PC-3 (cell line): Measurements from ENCODE around the gene EMP2. TPM values are rescaled to one million over a fixed set of nuclear protein-coding genes. Genes with fewer than 3 reads are reported as not detected.

Experiments used
- ATAC-seq: fragments of 200-7000 bp; cut with Tn5 transposase; 2 replicates; pipeline ENCODE4 v1.9.1; 2020; ENCODE audit warnings: mild to moderate bottlenecking, moderate library complexity
- BruUV-seq: library from RNA; stranded (reverse); fragments of 400-500 nt; replicated peaks from 2 replicates; lab custom pipeline; 2021; lab: Mats Ljungman, UMichigan
- CTCF ChIA-PET: fragments of 300-600 bp; sonication (Branson Sonifier 250); formaldehyde crosslinking; loops from one replicate; lab custom pipeline; 2022; ENCODE audit warnings: antibody characterized with exemption; lab: Charles Lee
- POLR2A ChIA-PET: fragments of 300-600 bp; sonication (Branson Sonifier 250); formaldehyde crosslinking; loops from one replicate; lab custom pipeline; 2022; ENCODE audit warnings: antibody characterized with exemption; ENCODE audit not compliant: unreplicated experiment; lab: Charles Lee
- DNase-seq: peaks from one replicate; pipeline ENCODE4 v3.0.0-alpha.2; 2015
- H2AFZ ChIP-seq: fragments of 300-600 bp; sonication (generic); 2 replicates; pipeline ENCODE4 v1.6.0; 2016; ENCODE audit warnings: antibody characterized with exemption, low read length
- H3F3A ChIP-seq: fragments of 300-600 bp; sonication (generic); one replicate; pipeline ENCODE4 v1.6.0; 2017; ENCODE audit warnings: antibody characterized with exemption, low read length, control low read depth, mild to moderate bottlenecking; ENCODE audit not compliant: unreplicated experiment
- H3K27ac ChIP-seq: fragments of 300-600 bp; sonication (generic); 2 replicates; pipeline ENCODE4 v1.5.1; 2016; ENCODE audit warnings: mild to moderate bottlenecking, low read length
- H3K27me3 ChIP-seq: fragments of 300-600 bp; sonication (generic); 2 replicates; pipeline ENCODE4 v1.6.1; 2016; ENCODE audit warnings: low read length, mixed read lengths
- H3K36me3 ChIP-seq: fragments of 300-600 bp; sonication (generic); 2 replicates; pipeline ENCODE4 v1.6.1; 2016; ENCODE audit warnings: low read depth, mixed run types, low read length, mixed read lengths
- H3K4me1 ChIP-seq: fragments of 300-600 bp; sonication (generic); 2 replicates; pipeline ENCODE4 v1.5.1; 2016; ENCODE audit warnings: low read length; ENCODE audit not compliant: insufficient read depth
- H3K4me2 ChIP-seq: fragments of 300-600 bp; sonication (generic); 2 replicates; pipeline ENCODE4 v1.6.0; 2016; ENCODE audit warnings: low read length
- H3K4me3 ChIP-seq: fragments of 300-600 bp; sonication (generic); 2 replicates; pipeline ENCODE4 v1.5.1; 2016; ENCODE audit warnings: mild to moderate bottlenecking, low read length, mixed read lengths
- H3K79me2 ChIP-seq: fragments of 300-600 bp; sonication (generic); 2 replicates; pipeline ENCODE4 v1.6.1; 2017; ENCODE audit warnings: low read length, mixed read lengths
- H3K9ac ChIP-seq: fragments of 300-600 bp; sonication (generic); 2 replicates; pipeline ENCODE4 v1.6.0; 2016; ENCODE audit warnings: mild to moderate bottlenecking, low read length
- H3K9me2 ChIP-seq: fragments of 300-600 bp; sonication (generic); replicated peaks from 2 replicates; pipeline ENCODE4 v1.6.1; 2016; ENCODE audit warnings: mixed run types, low read length, mixed read lengths
- H3K9me3 ChIP-seq: fragments of 300-600 bp; sonication (generic); 2 replicates; pipeline ENCODE4 v1.6.1; 2016; ENCODE audit warnings: low read length, mixed read lengths
- H4K20me1 ChIP-seq: fragments of 300-600 bp; sonication (generic); 2 replicates; pipeline ENCODE4 v1.6.1; 2016; ENCODE audit warnings: low read length, mixed read lengths
- CTCF ChIP-seq: fragments of 300-600 bp; sonication (generic); conservative IDR thresholded peaks from 2 replicates; pipeline ENCODE4 v1.5.1; 2017; ENCODE audit warnings: antibody characterized with exemption, low read depth, mild to moderate bottlenecking, low read length
- EZH2 ChIP-seq: fragments of 300-600 bp; sonication (generic); IDR thresholded peaks from one replicate; pipeline ENCODE4 v1.6.1; 2017; ENCODE audit warnings: antibody characterized with exemption, mild to moderate bottlenecking, low read length; ENCODE audit not compliant: unreplicated experiment
- EZH2phosphoT487 ChIP-seq: fragments of 300-600 bp; sonication (generic); IDR thresholded peaks from 2 replicates; pipeline ENCODE4 v1.6.1; 2018; ENCODE audit warnings: mild to moderate bottlenecking, antibody characterized with exemption, low read length, borderline replicate concordance
- intact Hi-C: fragments of 100-400 bp; cut with micrococcal nuclease; formaldehyde crosslinking; loops from 2 replicates; pipeline ENCODE4 v1.9.0; 2023
- total RNA-seq: library from RNA; depleted of rRNA; stranded (reverse); fragments of >200 nt; gene quantifications from 2 replicates; pipeline ENCODE4 v1.2.3, GENCODE V29; 2014

The EMP2 gene
- total RNA-seq, 1 experiment from 2014 or later: 38.7 TPM

GRCh38 chr16:10541366-10541765 lies 39.0 kb downstream of the EMP2 start:
- Histone ChIP-seq H3F3A (no peaks in the 10 kb centered on the region), H3K4me3 (no peak overlapping the region), H4K20me1 (no peaks in the 10 kb centered on the region), H3K27me3 (no peaks in the 10 kb centered on the region), H3K9ac (no peak overlapping the region), H3K4me2 (no peak overlapping the region), H3K27ac (no peak overlapping the region), H2AFZ (no peak overlapping the region), H3K9me2 (no peaks in the 10 kb centered on the region), H3K9me3 (no peaks in the 10 kb centered on the region), H3K36me3 (peaks cover 14% of the 10 kb centered on the region; the same call in 1 of the 2 replicates), H3K4me1 (peaks cover 18% of the 10 kb centered on the region), H3K79me2 (no peaks in the 10 kb centered on the region)
- TF ChIP-seq CTCF: no peak
- TF ChIP-seq EZH2: no peak
- no peak for TF ChIP-seq EZH2phosphoT487
- ChIA-PET POLR2A (no interaction called here), CTCF (no interaction called here)
- DNase-seq (no peak), ATAC-seq (no peak)
- no TSS peak for BruUV-seq
- intact Hi-C loops: no loop called here

GRCh38 chr16:10539793-10540192 lies 40.6 kb downstream of the EMP2 start:
- intact Hi-C loops: no loop called here
- no peaks in the 10 kb centered on the region for H3K27me3 ChIP-seq
- BruUV-seq: no TSS peak
- ATAC-seq: no peak
- peak overlapping the region; percentile 70 for H3K4me2 ChIP-seq
- TF ChIP-seq EZH2phosphoT487: no peak
- TF ChIP-seq CTCF: no peak
- no peak for TF ChIP-seq EZH2
- H3K9me2 ChIP-seq: no peaks in the 10 kb centered on the region
- no peak overlapping the region for H2AFZ ChIP-seq
- H3K9ac ChIP-seq: peak overlapping the region; percentile 27; the same call in 1 of the 2 replicates
- H4K20me1 ChIP-seq: no peaks in the 10 kb centered on the region
- H3K9me3 ChIP-seq: no peaks in the 10 kb centered on the region
- ChIA-PET CTCF (no interaction called here), POLR2A (no interaction called here)
- peaks cover 18% of the 10 kb centered on the region for H3K4me1 ChIP-seq
- H3K79me2 ChIP-seq: no peaks in the 10 kb centered on the region
- H3K27ac ChIP-seq: peak overlapping the region; percentile 75
- H3K4me3 ChIP-seq: peak overlapping the region; percentile 27; the same call in 1 of the 2 replicates
- no peaks in the 10 kb centered on the region for H3F3A ChIP-seq
- H3K36me3 ChIP-seq: peaks cover 14% of the 10 kb centered on the region; the same call in 1 of the 2 replicates
- DNase-seq: peak; percentile 13

GRCh38 chr16:10539236-10539635 lies 41.2 kb downstream of the EMP2 start:
- intact Hi-C loops: no loop called here
- H3K27me3 ChIP-seq: no peaks in the 10 kb centered on the region
- H3K27ac ChIP-seq: peak overlapping the region; percentile 75
- H3K4me1 ChIP-seq: peaks cover 19% of the 10 kb centered on the region
- CTCF ChIA-PET: no interaction called here
- H3K9me2 ChIP-seq: no peaks in the 10 kb centered on the region
- no peaks in the 10 kb centered on the region for H4K20me1 ChIP-seq
- no peak overlapping the region for H3K9ac ChIP-seq
- ATAC-seq (no peak), DNase-seq (peak; percentile 84)
- H3K4me2 ChIP-seq: peak overlapping the region; percentile 70
- no peak for TF ChIP-seq EZH2phosphoT487
- TF ChIP-seq EZH2: no peak
- no peak for TF ChIP-seq CTCF
- no TSS peak for BruUV-seq
- H3K9me3 ChIP-seq: no peaks in the 10 kb centered on the region
- peaks cover 14% of the 10 kb centered on the region; the same call in 1 of the 2 replicates for H3K36me3 ChIP-seq
- POLR2A ChIA-PET: no interaction called here
- no peaks in the 10 kb centered on the region for H3F3A ChIP-seq
- H3K4me3 ChIP-seq: peak overlapping the region; percentile 28; the same call in 1 of the 2 replicates
- no peak overlapping the region for H2AFZ ChIP-seq
- no peaks in the 10 kb centered on the region for H3K79me2 ChIP-seq
